OCI-LY3 (cell line): ENCODE measurements around the gene AKAP11.

Experiments used
- H2AFZ ChIP-seq: fragments of 200-600, 300-600 bp; shearing (Covaris generic); 2 replicates; pipeline ENCODE4 v1.6.0; 2014; ENCODE audit warnings: antibody characterized with exemption, low read depth, low read length
- H3K27ac ChIP-seq: fragments of 200-600, 300-600 bp; sonication (generic); 2 replicates; pipeline ENCODE4 v1.5.1; 2014; ENCODE audit warnings: mild to moderate bottlenecking, low read length, moderate library complexity, mixed read lengths
- H3K27me3 ChIP-seq: fragments of 200-600, 300-600 bp; sonication (generic); 2 replicates; pipeline ENCODE4 v1.6.1; 2014; ENCODE audit warnings: low read depth, low read length, mixed read lengths
- H3K36me3 ChIP-seq: fragments of 200-600, 300-600 bp; sonication (generic); replicated peaks from 2 replicates; pipeline ENCODE3; 2014; ENCODE audit warnings: low read depth, low read length, mixed read lengths
- H3K4me1 ChIP-seq: fragments of 300-600, 200-600 bp; sonication (generic); 2 replicates; pipeline ENCODE4 v1.6.1; 2014; ENCODE audit warnings: low read length, mixed read lengths
- H3K4me2 ChIP-seq: fragments of 200-600, 300-600 bp; sonication (generic); 2 replicates; pipeline ENCODE4 v1.6.1; 2014; ENCODE audit warnings: low read length, mixed read lengths
- H3K4me3 ChIP-seq: fragments of 300-600, 200-600 bp; sonication (generic); 2 replicates; pipeline ENCODE4 v1.5.1; 2014; ENCODE audit warnings: antibody characterized with exemption, mild to moderate bottlenecking, low read length, moderate library complexity
- H3K79me2 ChIP-seq: fragments of 300-600, 200-600 bp; shearing (Covaris generic); 2 replicates; pipeline ENCODE4 v1.6.1; 2014; ENCODE audit warnings: mild to moderate bottlenecking, low read length, mixed read lengths
- H3K9ac ChIP-seq: fragments of 300-600, 200-600 bp; shearing (Covaris generic); 2 replicates; pipeline ENCODE4 v1.6.0; 2014; ENCODE audit warnings: mild to moderate bottlenecking, low read length, moderate library complexity
- H3K9me3 ChIP-seq: fragments of 200-600, 300-600 bp; shearing (Covaris generic); 2 replicates; pipeline ENCODE4 v1.6.1; 2014; ENCODE audit warnings: low read length, mixed read lengths; ENCODE audit not compliant: insufficient read depth
- H4K20me1 ChIP-seq: fragments of 200-600, 300-600 bp; sonication (generic); 2 replicates; pipeline ENCODE4 v1.6.1; 2016; ENCODE audit warnings: low read length, mixed read lengths; ENCODE audit not compliant: insufficient read depth
- EZH2phosphoT487 ChIP-seq: fragments of 200-600 bp; shearing (Covaris generic); IDR thresholded peaks from 2 replicates; pipeline ENCODE4 v1.6.1; 2018; ENCODE audit warnings: antibody characterized with exemption, mixed run types, low read depth
- TF ChIP-seq, protein P1 (sequence below): fragments of 200-600, 300-600 bp; sonication (generic); IDR thresholded peaks from 2 replicates; pipeline ENCODE4 v1.5.1; 2014; ENCODE audit warnings: antibody characterized with exemption, low read length, low read depth

AKAP11 gene

DNA sequence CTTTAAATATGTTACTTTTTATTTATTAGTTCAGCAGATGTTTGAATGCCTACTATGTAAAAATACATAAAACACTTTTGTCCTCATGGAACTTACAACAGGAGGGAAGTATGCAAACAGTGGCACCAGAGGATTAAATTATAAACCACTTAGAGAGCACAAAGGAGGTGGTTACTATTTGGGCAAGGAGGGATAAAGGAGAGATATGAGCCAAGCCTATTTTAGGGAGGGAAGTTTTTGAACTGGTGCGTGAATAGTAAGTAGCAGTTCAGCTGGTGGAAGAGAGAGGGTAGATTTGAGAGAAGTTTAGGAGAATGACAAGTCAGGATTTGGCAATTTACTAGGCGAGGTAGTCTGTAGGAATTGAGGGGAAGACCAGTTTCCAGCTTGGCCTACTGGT is 8.6 kb downstream of the AKAP11 start:
- no peak overlapping the region for H3K27ac ChIP-seq
- H3K79me2 ChIP-seq: peaks cover 84% of the 10 kb centered on the region
- H3K4me2 ChIP-seq: no peak overlapping the region
- no peak overlapping the region for H2AFZ ChIP-seq
- no peaks in the 10 kb centered on the region for H3K27me3 ChIP-seq
- H3K36me3 ChIP-seq: peaks cover 30% of the 10 kb centered on the region
- TF ChIP-seq, protein P1, sequence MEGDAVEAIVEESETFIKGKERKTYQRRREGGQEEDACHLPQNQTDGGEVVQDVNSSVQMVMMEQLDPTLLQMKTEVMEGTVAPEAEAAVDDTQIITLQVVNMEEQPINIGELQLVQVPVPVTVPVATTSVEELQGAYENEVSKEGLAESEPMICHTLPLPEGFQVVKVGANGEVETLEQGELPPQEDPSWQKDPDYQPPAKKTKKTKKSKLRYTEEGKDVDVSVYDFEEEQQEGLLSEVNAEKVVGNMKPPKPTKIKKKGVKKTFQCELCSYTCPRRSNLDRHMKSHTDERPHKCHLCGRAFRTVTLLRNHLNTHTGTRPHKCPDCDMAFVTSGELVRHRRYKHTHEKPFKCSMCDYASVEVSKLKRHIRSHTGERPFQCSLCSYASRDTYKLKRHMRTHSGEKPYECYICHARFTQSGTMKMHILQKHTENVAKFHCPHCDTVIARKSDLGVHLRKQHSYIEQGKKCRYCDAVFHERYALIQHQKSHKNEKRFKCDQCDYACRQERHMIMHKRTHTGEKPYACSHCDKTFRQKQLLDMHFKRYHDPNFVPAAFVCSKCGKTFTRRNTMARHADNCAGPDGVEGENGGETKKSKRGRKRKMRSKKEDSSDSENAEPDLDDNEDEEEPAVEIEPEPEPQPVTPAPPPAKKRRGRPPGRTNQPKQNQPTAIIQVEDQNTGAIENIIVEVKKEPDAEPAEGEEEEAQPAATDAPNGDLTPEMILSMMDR: no peak
- TF ChIP-seq EZH2phosphoT487: no peak
- H3K4me3 ChIP-seq: no peak overlapping the region
- peaks cover 17% of the 10 kb centered on the region for H3K4me1 ChIP-seq
- no peaks in the 10 kb centered on the region for H3K9me3 ChIP-seq
- no peak overlapping the region for H3K9ac ChIP-seq
- peaks cover 27% of the 10 kb centered on the region for H4K20me1 ChIP-seq

DNA sequence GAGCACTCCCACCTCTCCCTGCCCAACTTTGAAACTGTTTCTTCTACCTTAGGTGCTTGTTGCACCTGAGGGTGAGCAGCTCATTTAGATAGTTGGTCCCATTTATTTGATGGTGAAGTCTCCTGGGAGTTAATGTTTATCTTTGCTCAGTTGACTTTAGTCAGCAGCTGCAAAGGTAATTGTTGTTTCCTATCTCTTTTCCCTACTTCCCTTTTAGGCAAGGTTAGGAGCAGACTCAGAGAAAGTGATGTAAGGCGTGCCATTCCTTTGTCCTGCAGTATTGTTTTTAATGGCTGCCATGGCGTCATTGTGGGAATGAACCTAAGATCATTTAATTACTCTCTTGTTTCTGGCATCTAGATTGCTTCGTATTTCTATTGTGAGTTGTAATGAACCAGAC is 11.6 kb downstream of the AKAP11 start:
- peaks cover 22% of the 10 kb centered on the region for H4K20me1 ChIP-seq
- no peaks in the 10 kb centered on the region for H3K27me3 ChIP-seq
- H3K4me1 ChIP-seq: peaks cover 14% of the 10 kb centered on the region
- H3K36me3 ChIP-seq: peaks cover 37% of the 10 kb centered on the region
- H3K27ac ChIP-seq: no peak overlapping the region
- no peak overlapping the region; the same call in 1 of the 2 replicates for H3K4me2 ChIP-seq
- no peaks in the 10 kb centered on the region for H3K9me3 ChIP-seq
- no peak for TF ChIP-seq EZH2phosphoT487
- TF ChIP-seq, protein P1: no peak
- H3K79me2 ChIP-seq: peaks cover 59% of the 10 kb centered on the region
- H3K4me3 ChIP-seq: no peak overlapping the region
- H3K9ac ChIP-seq: no peak overlapping the region
- H2AFZ ChIP-seq: no peak overlapping the region

DNA sequence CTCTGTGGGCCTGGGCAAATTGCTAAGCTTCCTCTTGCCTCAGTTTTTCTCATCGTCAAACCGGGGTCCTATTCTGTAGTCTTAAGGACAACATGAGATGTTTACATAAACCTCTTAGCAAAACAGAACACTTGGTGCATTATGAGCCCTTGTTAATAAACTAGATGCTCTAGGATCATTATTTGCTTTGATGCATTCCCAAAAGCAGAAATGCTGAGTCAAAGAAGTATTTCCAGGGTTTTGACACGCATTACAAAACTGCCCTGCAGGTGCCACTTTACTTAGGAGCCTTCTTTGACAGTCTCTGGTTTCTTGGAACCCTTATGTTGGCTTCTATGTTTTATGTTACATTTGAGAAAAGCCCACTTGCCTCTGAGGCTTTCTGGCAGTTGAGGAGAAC is 12.1 kb downstream of the AKAP11 start:
- H4K20me1 ChIP-seq: peaks cover 22% of the 10 kb centered on the region
- H3K79me2 ChIP-seq: peaks cover 54% of the 10 kb centered on the region
- H3K27me3 ChIP-seq: no peaks in the 10 kb centered on the region
- H3K4me3 ChIP-seq: no peak overlapping the region
- H3K36me3 ChIP-seq: peaks cover 41% of the 10 kb centered on the region
- H2AFZ ChIP-seq: no peak overlapping the region
- no peak overlapping the region for H3K9ac ChIP-seq
- no peaks in the 10 kb centered on the region for H3K9me3 ChIP-seq
- peak overlapping the region; percentile 29 for H3K4me2 ChIP-seq
- H3K4me1 ChIP-seq: peaks cover 14% of the 10 kb centered on the region
- no peak overlapping the region for H3K27ac ChIP-seq
- no peak for TF ChIP-seq EZH2phosphoT487
- TF ChIP-seq, protein P1: no peak

DNA sequence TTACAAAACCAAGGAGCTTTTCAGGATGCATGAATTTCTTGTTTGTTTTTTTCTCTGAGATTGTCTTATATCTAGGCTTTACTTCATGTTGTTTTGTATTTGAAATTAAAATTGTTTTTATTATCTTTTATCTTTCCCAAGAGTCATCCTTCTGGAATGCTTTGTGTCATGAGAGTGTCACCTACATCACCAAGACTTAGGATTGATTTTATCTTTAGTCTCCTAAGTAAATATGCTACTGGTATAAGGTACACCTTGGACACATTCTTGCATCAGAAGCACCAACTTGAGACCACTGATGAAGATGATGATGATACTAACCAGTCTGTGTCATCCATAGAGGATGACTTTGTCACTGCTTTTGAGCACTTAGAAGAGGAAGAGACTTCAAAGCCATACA is 26.4 kb downstream of the AKAP11 start:
- Histone ChIP-seq H4K20me1 (no peaks in the 10 kb centered on the region; the same call in 1 of the 2 replicates), H3K4me2 (no peak overlapping the region), H3K36me3 (peaks cover 70% of the 10 kb centered on the region), H3K9me3 (no peaks in the 10 kb centered on the region), H3K9ac (no peak overlapping the region), H2AFZ (no peak overlapping the region), H3K79me2 (no peaks in the 10 kb centered on the region), H3K27ac (no peak overlapping the region), H3K4me3 (no peak overlapping the region), H3K4me1 (no peaks in the 10 kb centered on the region), H3K27me3 (no peaks in the 10 kb centered on the region)
- TF ChIP-seq, protein P1: no peak
